Esophagus muscularis mucosa (tissue), 4 donors: ENCODE data around the gene SH3D21. TPM values are rescaled to one million over a fixed set of nuclear protein-coding genes. Genes with fewer than 3 reads are reported as not detected.

Source experiments
- DNase-seq: peaks from one replicate; pipeline ENCODE4 v3.0.0-alpha.2; 2017; ENCODE audit errors: extremely low spot score
- H3K27ac ChIP-seq, 4 donors: fragments of 200-600 bp; sonication (generic); replicated peaks in 1 of 4; 1 replicate in 3 of 4; 2 replicates in 1 of 4; pipeline ENCODE4 v1.5.1; 2016 to 2019; ENCODE audit warnings: mild to moderate bottlenecking in 1 of 4
- H3K27me3 ChIP-seq, 4 donors: fragments of 200-600 bp; sonication (generic); one replicate each; pipeline versions ENCODE4 v1.5.1 to v1.6.0; 2016 to 2019
- H3K36me3 ChIP-seq, 4 donors: fragments of 200-600 bp; sonication (generic); one replicate each; pipeline ENCODE4 v1.5.1; 2016 to 2019
- H3K4me1 ChIP-seq, 4 donors: fragments of 200-600 bp; sonication (generic); one replicate each; pipeline ENCODE4 v1.5.1; 2016 to 2019
- H3K4me3 ChIP-seq, 4 donors: fragments of 200-600 bp; sonication (generic); 1 replicate in 2 of 4; 2 replicates in 2 of 4; pipeline ENCODE4 v1.5.1; 2016 to 2019; ENCODE audit warnings: mild to moderate bottlenecking in 4 of 4, moderate library complexity in 1 of 4
- H3K9me3 ChIP-seq, 4 donors: fragments of 200-600 bp; sonication (generic); 1 replicate in 3 of 4; 2 replicates in 1 of 4; pipeline ENCODE4 v1.5.1; 2016 to 2019
- EP300 ChIP-seq: sonication (generic); formaldehyde crosslinking; IDR thresholded peaks from one replicate; pipeline ENCODE4 v1.6.1; 2017; ENCODE audit warnings: antibody characterized with exemption
- POLR2A ChIP-seq: fragments of 450-650 bp; IDR thresholded peaks from one replicate; pipeline ENCODE4 v1.6.1; 2017; ENCODE audit warnings: antibody characterized with exemption, moderate library complexity, mild to moderate bottlenecking, low read depth
- POLR2AphosphoS5 ChIP-seq, 2 donors: sonication (generic); formaldehyde crosslinking; IDR thresholded peaks; one replicate each; pipeline ENCODE4 v1.6.1; 2017; ENCODE audit warnings: antibody characterized with exemption in 2 of 2
- WGBS: methylation state at CpG from one replicate; pipeline ENCODE4 v1.1.5; 2018; 5-methylcytosine and 5-hydroxymethylcytosine counted together
- intact Hi-C: fragments of 100-400 bp; cut with DNase I; formaldehyde crosslinking; loops from one replicate; pipeline ENCODE4 v1.15.1; 2023
- total RNA-seq, 4 donors: library from RNA; depleted of rRNA; stranded (reverse); fragments of >200 nt; gene quantifications; one replicate each; pipeline versions ENCODE4 v1.1.0 to v1.2.1, GENCODE V29; 2016
- TF ChIP-seq, protein P1 (sequence below), 3 experiments: fragments of 200-600 bp in 2 of 3; fragments of 450-650 bp in 1 of 3; sonication (generic) in 2 of 3; IDR thresholded peaks; one replicate each; pipeline ENCODE4 v1.5.1; 2017 to 2019; ENCODE audit warnings: antibody characterized with exemption in 3 of 3, mild to moderate bottlenecking in 2 of 3, moderate library complexity in 1 of 3

Gene SH3D21
- total RNA-seq, 4 donors from 2014 or later: 0.26 to 2.0 (median 1.1) TPM

DNA sequence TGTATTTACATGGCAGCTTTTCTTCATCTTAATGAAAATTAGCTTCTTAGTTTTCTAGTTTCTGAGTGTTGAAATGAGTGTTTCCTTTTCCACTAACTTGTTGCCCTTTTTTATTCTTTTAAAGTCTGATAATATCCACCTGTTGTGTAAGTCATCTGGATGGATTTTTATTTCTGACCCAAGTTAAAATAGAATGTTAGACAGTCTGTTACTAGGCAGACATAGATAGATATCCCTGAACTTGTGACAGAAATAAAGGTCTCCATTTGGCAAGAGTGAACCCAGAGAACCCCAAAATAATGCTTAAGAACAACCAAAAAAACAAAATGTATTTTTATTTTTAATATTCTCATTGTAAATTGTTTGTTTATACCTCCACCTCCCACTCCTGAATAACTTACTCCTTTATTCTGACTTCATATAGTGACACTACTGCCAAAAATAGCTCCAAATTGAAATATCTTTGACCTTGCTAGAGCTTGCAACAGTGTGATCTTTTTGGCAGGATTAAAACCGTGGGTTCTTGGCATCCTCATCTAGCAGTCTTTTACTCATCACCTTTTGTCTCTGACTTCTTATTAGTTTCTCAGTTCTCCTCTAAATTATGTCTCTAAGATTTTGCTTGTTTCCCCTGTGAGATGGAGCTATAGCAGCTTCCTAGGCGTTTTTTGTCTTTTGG lies 26.9 kb upstream of the SH3D21 start:
- H3K27me3 ChIP-seq: no peaks in the 10 kb centered on the region
- no peak for DNase-seq
- intact Hi-C loops: no loop called here
- H3K27ac ChIP-seq: peak overlapping the region; percentile 38 to 71 (median 62)
- TF ChIP-seq, protein P1, sequence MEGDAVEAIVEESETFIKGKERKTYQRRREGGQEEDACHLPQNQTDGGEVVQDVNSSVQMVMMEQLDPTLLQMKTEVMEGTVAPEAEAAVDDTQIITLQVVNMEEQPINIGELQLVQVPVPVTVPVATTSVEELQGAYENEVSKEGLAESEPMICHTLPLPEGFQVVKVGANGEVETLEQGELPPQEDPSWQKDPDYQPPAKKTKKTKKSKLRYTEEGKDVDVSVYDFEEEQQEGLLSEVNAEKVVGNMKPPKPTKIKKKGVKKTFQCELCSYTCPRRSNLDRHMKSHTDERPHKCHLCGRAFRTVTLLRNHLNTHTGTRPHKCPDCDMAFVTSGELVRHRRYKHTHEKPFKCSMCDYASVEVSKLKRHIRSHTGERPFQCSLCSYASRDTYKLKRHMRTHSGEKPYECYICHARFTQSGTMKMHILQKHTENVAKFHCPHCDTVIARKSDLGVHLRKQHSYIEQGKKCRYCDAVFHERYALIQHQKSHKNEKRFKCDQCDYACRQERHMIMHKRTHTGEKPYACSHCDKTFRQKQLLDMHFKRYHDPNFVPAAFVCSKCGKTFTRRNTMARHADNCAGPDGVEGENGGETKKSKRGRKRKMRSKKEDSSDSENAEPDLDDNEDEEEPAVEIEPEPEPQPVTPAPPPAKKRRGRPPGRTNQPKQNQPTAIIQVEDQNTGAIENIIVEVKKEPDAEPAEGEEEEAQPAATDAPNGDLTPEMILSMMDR (IDR thresholded peaks at IDR 0.05): no peak
- TF ChIP-seq EP300 (no peak), POLR2A (no peak), POLR2AphosphoS5 (IDR thresholded peaks at IDR 0.05) (peak in 1 of 2 donors; percentile 45)
- no peak overlapping the region for H3K4me3 ChIP-seq
- no peaks in the 10 kb centered on the region for H3K9me3 ChIP-seq
- H3K36me3 ChIP-seq: peaks cover 0 to 27% (median 6%) of the 10 kb centered on the region in 4 donors
- WGBS: 17% methylated on average over 2 of the region's 2 CpGs
- H3K4me1 ChIP-seq: peaks cover 39 to 76% (median 66%) of the 10 kb centered on the region in 4 donors

DNA sequence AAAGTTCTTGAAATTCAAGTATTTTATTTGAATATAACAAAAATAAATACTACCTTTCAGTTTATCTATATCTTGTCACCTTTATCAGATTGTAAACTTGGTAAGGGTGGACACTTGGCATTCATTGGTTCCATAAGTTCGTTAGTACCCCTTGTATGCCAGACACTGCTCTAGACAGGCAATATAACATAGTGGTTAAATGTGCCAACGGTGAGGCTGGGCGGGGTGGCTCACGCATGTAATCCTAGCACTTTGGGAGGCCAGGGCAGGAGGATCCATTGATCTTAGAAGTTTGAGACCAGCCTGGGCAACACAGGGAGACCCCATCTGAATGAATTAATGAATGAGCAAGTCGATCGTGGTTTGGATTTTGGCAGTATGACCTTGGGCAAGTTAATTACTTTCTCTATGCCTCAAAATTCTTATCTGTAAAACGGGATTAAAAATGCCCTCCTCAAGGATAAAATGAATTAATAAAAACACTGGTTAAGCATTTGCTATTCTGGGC lies 26.3 kb upstream of the SH3D21 start:
- Histone ChIP-seq H3K27ac (peak overlapping the region; percentile 38 to 71 (median 62)), H3K4me1 (peaks cover 44 to 82% (median 72%) of the 10 kb centered on the region in 4 donors), H3K36me3 (peaks cover 0 to 28% (median 6%) of the 10 kb centered on the region in 4 donors), H3K27me3 (no peaks in the 10 kb centered on the region), H3K4me3 (no peak overlapping the region), H3K9me3 (no peaks in the 10 kb centered on the region)
- DNase-seq: no peak
- TF ChIP-seq POLR2A: no peak
- TF ChIP-seq EP300: no peak
- 77% methylated on average over 7 of the region's 7 CpGs for WGBS
- intact Hi-C loops: no loop called here

DNA sequence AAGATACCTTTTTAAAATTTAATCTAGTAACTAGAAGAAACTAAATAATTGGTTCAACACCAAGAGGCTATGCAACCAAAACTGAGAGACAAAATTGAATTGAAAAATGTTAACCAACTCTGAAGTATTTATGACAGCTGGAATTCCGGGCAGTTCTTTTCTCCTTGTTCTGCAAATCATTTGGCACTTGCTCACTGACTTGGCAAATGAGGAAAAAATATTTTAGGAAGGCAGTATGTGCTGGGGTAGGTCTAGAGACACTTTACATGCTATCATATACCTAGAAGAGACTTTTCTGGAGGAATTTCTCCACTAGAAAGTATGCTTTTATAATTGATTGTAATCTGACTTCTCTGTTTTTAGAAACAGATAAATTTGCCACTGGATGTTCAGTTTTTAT lies 22.1 kb upstream of the SH3D21 start:
- Histone ChIP-seq H3K27ac (peak overlapping the region; percentile 55 to 71 (median 64)), H3K36me3 (peaks cover 17 to 55% (median 31%) of the 10 kb centered on the region in 4 donors), H3K27me3 (no peaks in the 10 kb centered on the region), H3K4me3 (no peak overlapping the region), H3K4me1 (peaks cover 43 to 72% (median 72%) of the 10 kb centered on the region in 4 donors), H3K9me3 (no peaks in the 10 kb centered on the region)
- no peak for DNase-seq
- WGBS: 26% methylated on average over 1 of the region's 1 CpG
- intact Hi-C loops: no loop called here
- TF ChIP-seq POLR2AphosphoS5 (IDR thresholded peaks at IDR 0.05): no peak
- TF ChIP-seq POLR2A: no peak
- no peak for TF ChIP-seq EP300
- TF ChIP-seq, protein P1 (IDR thresholded peaks at IDR 0.05): no peak

DNA sequence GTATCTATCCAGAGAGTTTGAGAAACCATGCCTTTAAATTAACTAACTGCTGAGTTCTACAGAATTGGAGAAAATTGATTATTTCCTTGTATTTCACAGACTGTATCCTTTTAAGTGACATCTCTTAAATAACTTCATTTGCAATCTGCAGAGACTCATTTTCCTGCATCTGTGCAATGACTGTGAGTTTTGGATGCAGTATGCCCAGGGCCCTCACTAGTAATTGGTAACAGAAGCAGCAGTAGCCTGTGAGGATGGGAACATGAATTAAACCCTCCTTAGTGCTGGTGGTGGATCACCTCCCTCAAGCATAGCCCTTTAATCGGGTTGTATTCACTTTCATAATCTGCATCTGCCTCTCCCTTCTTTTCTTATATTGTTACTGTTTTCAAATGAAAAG lies 21.7 kb upstream of the SH3D21 start:
- TF ChIP-seq POLR2A (no peak), EP300 (no peak), POLR2AphosphoS5 (IDR thresholded peaks at IDR 0.05) (no peak)
- TF ChIP-seq, protein P1 (IDR thresholded peaks at IDR 0.05): no peak
- H3K27ac ChIP-seq: peak overlapping the region; percentile 55 to 71 (median 64)
- peaks cover 42 to 68% (median 67%) of the 10 kb centered on the region in 4 donors for H3K4me1 ChIP-seq
- no peak for DNase-seq
- no peaks in the 10 kb centered on the region for H3K9me3 ChIP-seq
- 50% methylated on average over 1 of the region's 1 CpG for WGBS
- H3K4me3 ChIP-seq: no peak overlapping the region
- intact Hi-C loops: no loop called here
- H3K27me3 ChIP-seq: no peaks in the 10 kb centered on the region
- H3K36me3 ChIP-seq: peaks cover 22 to 60% (median 36%) of the 10 kb centered on the region in 4 donors

DNA sequence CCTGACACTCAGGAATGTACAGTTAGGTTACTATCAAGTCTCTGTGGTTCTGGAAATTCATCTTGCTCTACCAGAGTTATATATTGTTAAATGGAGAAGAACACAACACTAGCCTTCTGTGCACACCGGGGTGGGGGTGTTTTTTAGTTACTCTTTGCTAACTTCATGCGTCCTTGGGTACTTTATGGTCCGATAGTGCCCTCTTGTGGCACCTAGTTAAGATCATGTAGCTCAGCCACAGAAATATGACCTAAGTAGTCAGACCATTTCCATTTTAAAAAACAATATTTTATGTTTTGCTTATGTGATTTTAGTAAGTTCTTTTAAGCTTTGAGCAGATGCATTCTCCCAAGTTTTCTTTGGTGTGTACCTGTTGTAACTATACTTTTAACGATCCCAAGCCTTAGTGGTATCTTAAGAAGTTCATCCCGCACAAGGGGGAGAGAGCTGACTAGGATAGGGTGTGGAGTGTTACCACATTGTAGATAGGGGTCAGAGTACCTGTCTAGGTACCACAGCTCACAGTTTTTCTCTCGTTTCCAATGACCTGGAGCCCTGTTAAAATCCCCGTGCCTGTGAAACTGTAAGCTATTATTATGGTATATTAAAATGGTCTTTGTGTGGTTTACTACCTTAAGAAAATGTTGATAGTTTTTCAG lies 20.6 kb upstream of the SH3D21 start:
- no peak for DNase-seq
- Histone ChIP-seq H3K4me1 (peaks cover 32 to 60% (median 60%) of the 10 kb centered on the region in 4 donors), H3K36me3 (peaks cover 31 to 71% (median 46%) of the 10 kb centered on the region in 4 donors), H3K27ac (peak overlapping the region; percentile 55 to 71 (median 64)), H3K9me3 (no peaks in the 10 kb centered on the region), H3K27me3 (no peaks in the 10 kb centered on the region), H3K4me3 (no peak overlapping the region)
- peak; percentile 46 to 62 for TF ChIP-seq POLR2AphosphoS5 (IDR thresholded peaks at IDR 0.05)
- TF ChIP-seq, protein P1 (IDR thresholded peaks at IDR 0.05): peak; percentile 73 to 83 (median 80)
- no peak for TF ChIP-seq EP300
- 43% methylated on average over 7 of the region's 7 CpGs for whole genome bisulfite sequencing
- intact Hi-C loops: loop anchor here (5.0 kb wide), 3 partner anchors 58 to 188 kb away; partner anchors contain the start of gene TRAPPC3
